SH-SY5Y (cell line): ENCODE data around the gene B3GALT4.

Experiments used
- GATA2 ChIP-seq: IDR thresholded peaks from 2 replicates; pipeline ENCODE4 v1.6.1; 2011; ENCODE audit warnings: mild to moderate bottlenecking, low read depth, low read length
- GATA3 ChIP-seq: IDR thresholded peaks from 2 replicates; pipeline ENCODE4 v1.6.1; 2011; ENCODE audit warnings: low read depth, mild to moderate bottlenecking, low read length, moderate library complexity

B3GALT4 gene, protein sequence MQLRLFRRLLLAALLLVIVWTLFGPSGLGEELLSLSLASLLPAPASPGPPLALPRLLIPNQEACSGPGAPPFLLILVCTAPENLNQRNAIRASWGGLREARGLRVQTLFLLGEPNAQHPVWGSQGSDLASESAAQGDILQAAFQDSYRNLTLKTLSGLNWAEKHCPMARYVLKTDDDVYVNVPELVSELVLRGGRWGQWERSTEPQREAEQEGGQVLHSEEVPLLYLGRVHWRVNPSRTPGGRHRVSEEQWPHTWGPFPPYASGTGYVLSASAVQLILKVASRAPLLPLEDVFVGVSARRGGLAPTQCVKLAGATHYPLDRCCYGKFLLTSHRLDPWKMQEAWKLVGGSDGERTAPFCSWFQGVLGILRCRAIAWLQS

DNA sequence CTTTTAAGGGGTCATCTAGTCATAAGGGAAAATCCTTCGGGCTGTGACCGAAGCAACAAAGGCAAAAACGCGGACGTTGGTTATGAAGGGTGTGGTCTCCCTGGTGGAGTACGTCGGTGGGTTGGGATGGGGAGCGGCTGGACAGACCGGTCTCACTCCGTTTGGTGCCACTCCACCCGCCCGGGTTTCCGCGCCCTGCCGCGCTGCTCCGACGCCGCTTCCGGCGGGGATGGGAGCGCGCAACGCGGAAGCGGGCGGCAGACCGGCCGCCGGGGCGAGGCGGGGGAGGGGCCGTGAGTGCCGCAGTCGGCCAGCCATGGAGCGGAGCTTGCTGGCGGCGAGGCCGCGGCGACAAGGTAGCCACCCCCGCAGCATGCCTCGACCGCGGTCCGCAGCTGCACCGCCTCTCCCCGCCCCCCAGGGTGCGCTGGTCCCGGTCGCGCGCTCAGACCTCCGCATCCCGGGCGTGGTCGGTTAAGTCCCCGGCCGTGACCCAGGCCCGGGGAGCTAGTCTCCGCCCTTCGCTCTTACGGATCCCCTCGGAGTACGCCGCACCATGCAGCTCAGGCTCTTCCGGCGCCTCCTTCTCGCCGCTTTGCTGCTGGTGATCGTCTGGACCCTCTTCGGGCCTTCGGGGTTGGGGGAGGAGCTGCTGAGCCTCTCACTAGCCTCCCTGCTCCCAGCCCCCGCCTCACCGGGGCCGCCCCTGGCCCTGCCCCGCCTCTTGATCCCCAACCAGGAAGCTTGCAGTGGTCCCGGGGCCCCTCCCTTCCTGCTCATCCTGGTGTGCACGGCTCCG, at the start of gene B3GALT4:
TSS of gene B3GALT4 (plus strand) at position 260 of the 799 bp plus-strand sequence. CDS start at position 557, 297 bp downstream.
- TF ChIP-seq GATA2 (no peak), GATA3 (no peak)

DNA sequence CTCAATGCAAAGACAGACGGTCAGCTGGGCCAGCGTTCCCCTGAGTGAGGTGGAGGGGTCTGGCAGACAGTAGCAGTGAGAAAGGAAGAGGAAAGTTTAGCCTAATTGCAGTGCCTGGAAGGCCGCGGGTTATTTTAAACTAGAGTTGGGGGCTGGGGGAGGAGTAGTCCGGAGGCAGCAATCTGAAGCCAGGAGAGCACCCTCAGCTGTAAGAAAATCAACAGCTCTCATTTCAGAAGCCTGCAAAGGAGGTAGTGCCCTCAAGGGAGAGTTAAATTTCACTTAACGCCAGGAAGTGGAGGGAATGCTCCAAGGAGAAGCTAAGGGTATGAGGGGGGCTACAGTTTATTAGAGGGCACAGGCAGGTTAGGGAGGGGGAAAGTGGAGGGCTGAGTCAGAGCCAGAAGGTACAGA, 41.7 kb upstream of the B3GALT4 start:
- TF ChIP-seq GATA2 (no peak), GATA3 (no peak)

DNA sequence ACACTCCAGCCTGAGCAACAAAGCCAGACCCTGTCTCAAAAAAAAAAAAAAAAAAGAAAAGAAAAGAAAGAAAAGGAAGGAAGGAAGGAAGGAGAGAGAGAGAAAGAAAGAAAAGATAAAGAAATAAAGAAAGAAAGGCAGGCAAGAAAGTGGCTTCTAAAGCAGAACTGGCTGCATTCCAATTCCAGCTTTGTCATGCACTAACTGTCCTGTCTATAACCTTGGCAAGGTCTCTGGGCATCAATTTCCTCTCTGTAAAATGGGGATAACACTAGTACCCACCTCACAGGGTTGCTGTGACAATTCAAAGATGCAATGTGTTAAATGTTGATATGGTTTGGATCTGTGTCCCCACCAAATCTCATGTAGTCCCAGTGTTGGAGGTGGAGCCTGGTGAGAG, 40.6 kb upstream of the B3GALT4 start:
- TF ChIP-seq GATA2 = no peak

DNA sequence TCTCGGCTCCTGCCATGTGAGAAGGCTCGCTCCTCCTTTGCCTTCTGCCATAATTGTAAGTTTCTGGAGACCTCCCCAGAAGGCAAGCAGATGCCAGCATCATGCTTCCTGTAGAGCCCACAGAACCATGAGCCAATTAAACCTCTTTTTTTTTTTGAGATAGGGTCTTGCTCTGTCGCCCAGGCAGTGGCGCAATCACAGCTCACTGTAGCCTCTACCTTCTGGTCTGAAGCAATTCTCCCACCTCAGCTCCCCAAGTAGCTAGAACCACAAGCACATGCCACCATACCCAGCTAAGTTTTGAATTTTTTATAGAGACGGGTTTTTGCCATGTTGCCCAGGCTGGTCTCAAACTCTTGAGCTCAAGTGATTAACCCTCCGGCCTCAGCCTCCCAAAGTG, 40.1 kb upstream of the B3GALT4 start:
- TF ChIP-seq GATA2 (no peak), GATA3 (no peak)

DNA sequence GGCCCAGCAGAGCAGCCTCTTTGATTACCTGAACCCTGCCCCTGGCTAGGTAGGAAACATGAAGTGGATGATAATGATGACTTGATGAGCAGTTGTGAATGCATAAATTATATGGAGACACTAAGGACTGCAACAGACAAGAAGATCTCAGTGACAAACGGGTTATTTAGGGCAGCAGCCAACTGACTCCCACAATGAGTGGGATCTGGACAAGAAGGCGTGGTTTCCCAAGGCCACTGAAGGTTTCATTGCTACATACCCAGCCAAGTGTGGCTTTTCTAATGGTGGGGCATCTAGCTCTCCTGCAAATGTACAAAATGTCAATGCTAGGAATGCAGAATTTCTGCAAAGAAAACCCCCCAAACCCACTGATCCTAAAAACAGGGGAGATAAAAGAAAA, 39.2 kb upstream of the B3GALT4 start:
- TF ChIP-seq GATA2 (no peak), GATA3 (no peak)

DNA sequence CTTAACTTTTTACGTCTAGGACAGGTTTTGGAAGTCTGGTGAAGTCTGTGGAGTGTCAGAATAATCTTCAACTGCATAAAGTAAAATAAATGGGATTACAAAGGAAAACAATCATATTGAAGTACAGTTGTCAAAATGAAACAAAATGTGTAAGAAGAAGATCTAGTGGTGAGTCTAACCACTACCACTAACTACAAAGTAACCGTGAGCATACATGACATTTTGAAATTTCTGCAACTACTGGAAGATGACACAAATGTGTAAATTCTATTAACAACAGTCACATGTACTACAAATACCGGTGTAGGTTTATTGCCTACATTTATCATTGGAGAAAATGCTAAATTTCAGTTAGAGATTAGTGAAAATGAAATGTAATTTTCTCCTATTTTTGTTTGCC, 35.0 kb upstream of the B3GALT4 start:
- TF ChIP-seq GATA2 (no peak), GATA3 (no peak)

DNA sequence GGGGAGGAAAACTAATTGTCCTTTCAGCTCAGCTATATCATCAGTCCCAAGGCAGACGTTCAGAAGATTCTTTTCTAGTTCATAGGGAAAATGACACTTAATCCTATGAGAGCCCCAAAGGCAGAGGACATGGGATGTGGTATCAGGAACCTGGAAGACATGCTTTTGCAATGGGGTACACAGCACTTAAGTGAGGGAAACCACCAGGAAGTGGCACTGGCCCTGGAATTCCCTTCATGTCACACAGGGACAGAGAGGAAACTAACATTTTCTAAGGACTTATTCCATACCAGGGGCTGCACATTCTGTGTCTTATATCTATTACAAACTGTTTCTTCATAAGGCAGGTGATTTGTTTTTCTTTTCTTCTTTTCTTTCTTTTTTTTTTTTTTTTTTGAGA, 33.4 kb upstream of the B3GALT4 start:
- TF ChIP-seq GATA3 = no peak
- no peak for TF ChIP-seq GATA2

DNA sequence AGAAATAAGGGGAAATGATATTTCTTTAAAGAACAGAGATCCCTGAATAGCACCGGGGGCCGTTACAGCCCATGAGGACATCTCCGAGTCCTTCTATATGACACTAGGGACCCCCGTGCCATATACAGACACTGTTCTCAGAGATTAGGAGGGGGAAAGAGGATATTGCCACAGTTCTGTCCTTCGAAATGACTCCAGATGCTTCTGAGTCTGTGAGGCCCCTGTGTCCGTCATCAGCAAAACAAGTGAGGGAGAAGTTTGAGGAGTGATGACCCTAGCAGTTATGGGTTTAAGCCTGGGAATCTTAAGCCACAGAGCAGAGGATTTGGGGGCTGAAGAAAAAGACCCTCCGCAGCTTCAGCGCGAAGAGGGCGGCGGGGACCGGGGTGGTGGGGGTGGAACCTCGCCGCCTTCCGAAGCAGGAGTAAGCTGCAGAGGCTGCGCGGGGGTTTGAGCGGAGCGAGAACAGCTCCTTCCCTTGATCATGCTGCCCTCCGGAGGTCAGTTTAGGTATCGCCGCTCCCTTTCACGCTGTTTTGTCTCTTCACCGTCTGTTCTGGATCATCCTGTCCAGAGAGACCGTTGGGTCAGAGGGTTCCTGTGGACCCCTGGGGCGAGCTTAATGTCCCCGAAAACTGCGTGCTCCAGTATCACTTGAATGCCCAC, 28.8 kb upstream of the B3GALT4 start:
- TF ChIP-seq GATA3 (no peak), GATA2 (no peak)

DNA sequence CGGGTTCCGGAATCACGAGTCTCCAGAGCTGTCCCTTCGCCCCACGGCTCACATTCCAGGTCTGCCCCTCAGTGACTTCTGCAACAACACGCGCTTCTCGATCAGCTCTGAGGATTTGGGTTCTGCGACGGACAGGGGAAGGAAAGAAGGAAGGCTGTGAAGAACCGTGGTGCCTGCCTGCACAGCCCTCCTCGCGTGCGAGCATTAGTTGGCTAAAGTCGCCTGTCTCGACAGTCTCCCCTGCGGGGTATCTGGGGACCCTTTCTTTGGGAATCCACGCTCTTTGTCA, 28.3 kb upstream of the B3GALT4 start:
- TF ChIP-seq GATA3 (no peak), GATA2 (no peak)

DNA sequence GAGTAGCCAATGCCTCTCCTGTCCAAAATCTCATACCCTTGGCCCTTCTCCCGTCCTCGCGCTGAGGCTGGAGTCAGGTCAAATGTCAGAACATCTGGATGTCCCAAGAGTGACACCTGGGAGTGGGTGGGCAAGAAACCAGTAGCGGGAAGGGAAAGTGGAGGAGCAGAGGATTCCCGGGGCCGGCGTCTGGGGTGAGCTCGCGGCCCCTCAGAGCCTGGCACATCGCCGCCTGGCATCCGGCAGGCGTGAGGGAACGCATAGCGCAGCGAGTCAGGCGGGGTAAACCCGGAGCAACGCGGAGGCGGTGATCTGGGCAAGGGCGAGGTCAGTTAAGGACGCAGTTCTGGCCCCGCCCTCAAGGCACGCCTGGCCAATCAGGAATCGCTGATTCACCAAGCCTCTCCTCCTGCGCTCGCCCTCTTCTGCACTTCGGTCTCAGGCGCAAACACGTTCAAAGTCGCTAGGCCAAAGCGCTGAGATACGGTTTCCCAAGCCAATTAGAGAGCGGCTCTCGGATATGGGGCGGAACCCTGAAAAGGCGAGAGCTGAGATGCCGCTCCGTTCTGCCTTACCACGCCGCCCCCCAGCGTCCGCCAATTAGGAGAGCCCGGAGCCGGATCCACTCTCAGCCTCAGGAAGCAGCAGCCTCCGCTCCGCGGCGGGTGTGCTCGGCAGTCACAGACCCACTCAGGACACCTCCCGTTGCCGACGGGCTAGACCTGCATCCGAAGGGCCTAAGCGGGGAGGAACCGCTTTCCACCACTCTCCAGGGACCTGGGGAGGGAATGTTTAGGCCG, 27.8 kb upstream of the B3GALT4 start:
- no peak; the same call in 1 of the 2 replicates for TF ChIP-seq GATA2
- TF ChIP-seq GATA3 = no peak

DNA sequence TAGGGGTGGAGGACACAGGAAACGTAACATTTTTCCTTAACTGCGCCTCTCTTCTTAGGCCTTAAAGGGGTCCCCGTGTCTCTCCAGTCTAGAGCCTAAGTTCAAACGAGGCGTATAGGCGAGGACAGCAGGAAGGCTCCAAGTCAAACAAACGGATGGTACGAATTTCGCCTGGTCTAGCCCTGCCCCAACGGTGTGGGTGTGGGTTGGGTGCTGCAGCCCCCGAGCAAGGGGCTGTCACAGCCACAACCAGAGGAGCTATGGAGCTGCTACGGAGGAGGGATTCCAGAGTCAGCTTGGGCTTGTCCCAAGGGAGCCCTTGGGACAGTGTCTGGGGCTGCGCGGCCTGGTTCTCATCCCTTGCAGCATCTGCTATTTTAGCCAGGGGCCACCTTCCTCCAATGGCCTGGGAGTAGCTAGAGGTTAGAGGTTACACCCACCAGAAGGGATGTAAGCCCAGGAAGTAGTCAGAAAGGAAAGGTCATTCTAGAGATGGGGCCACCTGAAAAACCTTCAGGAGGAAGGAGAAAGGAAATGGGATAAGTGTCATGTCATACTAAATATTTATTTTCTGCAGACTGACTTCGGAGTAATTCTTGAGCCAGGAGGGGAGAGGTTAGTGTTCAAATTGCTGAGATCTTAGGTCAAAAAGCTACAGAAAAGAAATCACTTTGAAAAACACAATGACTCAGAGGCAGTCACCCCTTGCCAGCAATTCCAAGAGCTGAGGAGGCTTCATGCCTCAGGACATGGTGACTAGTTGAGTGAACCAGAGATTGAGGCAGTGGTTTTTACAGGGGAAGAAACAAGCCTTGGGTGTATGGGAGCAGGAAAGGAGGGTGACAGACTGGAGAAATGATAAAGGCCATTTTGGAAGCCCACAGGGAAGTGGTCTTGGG, 26.9 kb upstream of the B3GALT4 start:
- TF ChIP-seq GATA3 (no peak), GATA2 (no peak)

DNA sequence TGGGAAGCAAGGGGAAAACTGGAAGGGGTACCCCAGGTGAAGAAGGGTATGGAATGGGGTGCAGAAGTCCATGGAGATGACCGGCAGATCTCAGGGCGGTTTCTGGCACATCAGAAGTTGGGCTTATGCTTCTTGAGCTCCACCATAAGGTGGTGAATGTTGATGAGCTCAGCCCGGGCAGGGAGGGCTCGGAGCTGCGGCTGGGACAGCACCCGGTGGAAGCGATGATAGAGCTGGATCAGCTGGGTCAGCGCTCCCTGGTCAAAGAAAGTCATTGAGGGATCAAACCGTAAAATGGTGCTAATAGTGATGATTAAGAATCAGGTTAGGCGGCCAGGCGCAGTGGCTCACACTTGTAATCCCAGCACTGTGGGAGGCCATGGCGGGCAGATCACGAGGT, 26.2 kb upstream of the B3GALT4 start:
- no peak for TF ChIP-seq GATA3
- TF ChIP-seq GATA2 = no peak

DNA sequence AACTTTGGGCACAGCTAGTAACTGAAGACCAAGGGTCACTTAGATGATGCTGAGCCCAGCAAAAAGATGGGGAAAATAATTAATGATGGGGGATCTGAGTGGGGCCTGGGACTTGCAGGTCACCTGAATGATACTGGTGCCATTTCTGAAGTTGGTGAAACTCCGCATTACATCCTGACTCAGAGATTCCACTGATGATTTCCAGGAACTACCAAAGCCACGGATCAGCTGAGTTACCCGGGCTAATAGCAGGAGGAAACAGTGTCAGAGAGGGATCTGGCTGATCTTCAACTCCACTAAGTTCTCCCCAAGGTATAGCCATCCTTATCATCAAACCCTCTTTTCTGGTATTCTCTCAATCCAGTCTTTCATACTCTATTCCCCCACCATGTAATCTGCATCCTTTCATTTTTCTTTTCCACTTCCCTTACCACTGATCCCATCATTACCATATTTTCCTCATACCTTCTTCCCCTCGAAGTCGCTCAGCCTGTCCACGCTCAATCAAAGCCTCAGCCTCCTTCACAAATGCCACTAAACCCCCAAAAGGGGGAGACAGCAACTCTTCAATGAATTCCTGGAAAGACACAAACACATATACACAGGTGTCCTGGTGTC, 25.4 kb upstream of the B3GALT4 start:
- TF ChIP-seq GATA3 (no peak), GATA2 (no peak)
